Adipocyte (in vitro differentiated cells): ENCODE results near the gene PDE9A.
A peak's percentile ranks its signal among the peaks of the same experiment; 100 is the strongest.

ENCODE experiments used
- DNase-seq: peaks from one replicate; pipeline ENCODE4 v3.0.0-alpha.2; 2015; ENCODE audit warnings: low read depth
- H3K27me3 ChIP-seq: replicated peaks from 2 replicates; pipeline ENCODE4 v1.7.0; 2013; ENCODE audit warnings: mild to moderate bottlenecking, low read length, moderate library complexity; ENCODE audit not compliant: control insufficient read depth, insufficient read depth
- H3K36me3 ChIP-seq: 2 replicates; pipeline ENCODE4 v1.7.0; 2013; ENCODE audit warnings: low read length, mild to moderate bottlenecking, moderate library complexity; ENCODE audit not compliant: control insufficient read depth, insufficient read depth, severe bottlenecking
- H3K4me1 ChIP-seq: 2 replicates; pipeline ENCODE4 v1.7.0; 2013; ENCODE audit warnings: mild to moderate bottlenecking, low read length, moderate library complexity; ENCODE audit not compliant: control insufficient read depth, insufficient read depth
- H3K4me3 ChIP-seq: 2 replicates; pipeline ENCODE4 v1.7.0; 2013; ENCODE audit warnings: mild to moderate bottlenecking, low read length, moderate library complexity
- H3K9ac ChIP-seq: 2 replicates; pipeline ENCODE4 v1.7.0; 2013; ENCODE audit warnings: mild to moderate bottlenecking, low read length, moderate library complexity
- H3K9me3 ChIP-seq: 2 replicates; pipeline ENCODE4 v1.7.0; 2013; ENCODE audit warnings: mild to moderate bottlenecking, low read length, moderate library complexity; ENCODE audit not compliant: control insufficient read depth

The PDE9A gene

GRCh38 chr21:42645211-42646075 lies 8.0 kb upstream of the PDE9A start:
- DNase-seq, result no peak
- H3K9me3 ChIP-seq, result no peaks in the 10 kb centered on the region
- H3K4me1 ChIP-seq, result peaks cover 18% of the 10 kb centered on the region
- peaks cover 12% of the 10 kb centered on the region for H3K27me3 ChIP-seq
- no peak overlapping the region for H3K9ac ChIP-seq
- no peak overlapping the region for H3K4me3 ChIP-seq
- no peaks in the 10 kb centered on the region for H3K36me3 ChIP-seq

- Histone ChIP-seq H3K4me3 (no peak overlapping the region), H3K27me3 (peaks cover 17% of the 10 kb centered on the region), H3K36me3 (no peaks in the 10 kb centered on the region), H3K4me1 (peaks cover 11% of the 10 kb centered on the region), H3K9ac (no peak overlapping the region), H3K9me3 (no peaks in the 10 kb centered on the region)
- DNase-seq, result no peak
Measured at GRCh38 chr21:42646076-42646825, 7.2 kb upstream of the PDE9A start.

GRCh38 chr21:42646836-42647235 lies 6.6 kb upstream of the PDE9A start:
- no peak for DNase-seq
- Histone ChIP-seq H3K4me3 (no peak overlapping the region), H3K27me3 (peaks cover 14% of the 10 kb centered on the region)

GRCh38 chr21:42648606-42649005 lies 4.8 kb upstream of the PDE9A start:
- H3K9me3 ChIP-seq, result no peaks in the 10 kb centered on the region
- no peaks in the 10 kb centered on the region for H3K36me3 ChIP-seq
- H3K27me3 ChIP-seq, result peaks cover 21% of the 10 kb centered on the region
- H3K4me3 ChIP-seq, result no peak overlapping the region
- peaks cover 10% of the 10 kb centered on the region for H3K4me1 ChIP-seq
- DNase-seq, result no peak
- H3K9ac ChIP-seq, result no peak overlapping the region

More at GRCh38 chr21:42646836-42647235, 6.6 kb upstream of the PDE9A start:
- no peak overlapping the region for H3K9ac ChIP-seq
- no peaks in the 10 kb centered on the region for H3K36me3 ChIP-seq
- H3K9me3 ChIP-seq, result no peaks in the 10 kb centered on the region
- H3K4me1 ChIP-seq, result peaks cover 5% of the 10 kb centered on the region

GRCh38 chr21:42649122-42650032 lies 4.0 kb upstream of the PDE9A start:
- H3K9me3 ChIP-seq, result no peaks in the 10 kb centered on the region
- no peak overlapping the region for H3K9ac ChIP-seq
- DNase-seq, result no peak
- H3K27me3 ChIP-seq, result peaks cover 23% of the 10 kb centered on the region
- H3K4me3 ChIP-seq, result no peak overlapping the region
- no peaks in the 10 kb centered on the region for H3K36me3 ChIP-seq
- peaks cover 7% of the 10 kb centered on the region for H3K4me1 ChIP-seq

GRCh38 chr21:42650033-42650370 lies 3.4 kb upstream of the PDE9A start:
- peaks cover 9% of the 10 kb centered on the region for H3K4me1 ChIP-seq
- no peaks in the 10 kb centered on the region for H3K9me3 ChIP-seq
- peaks cover 29% of the 10 kb centered on the region for H3K27me3 ChIP-seq
- H3K9ac ChIP-seq, result no peak overlapping the region
- H3K36me3 ChIP-seq, result no peaks in the 10 kb centered on the region
- no peak for DNase-seq
- H3K4me3 ChIP-seq, result no peak overlapping the region

- no peak overlapping the region for H3K4me3 ChIP-seq
- DNase-seq, result no peak
- H3K4me1 ChIP-seq, result peaks cover 9% of the 10 kb centered on the region
- H3K27me3 ChIP-seq, result peaks cover 36% of the 10 kb centered on the region
- H3K36me3 ChIP-seq, result no peaks in the 10 kb centered on the region
- no peak overlapping the region for H3K9ac ChIP-seq
- H3K9me3 ChIP-seq, result no peaks in the 10 kb centered on the region
Measured at GRCh38 chr21:42650441-42651421, 2.7 kb upstream of the PDE9A start.

GRCh38 chr21:42651515-42652401 lies 1.7 kb upstream of the PDE9A start:
- H3K9ac ChIP-seq, result no peak overlapping the region
- peaks cover 46% of the 10 kb centered on the region for H3K27me3 ChIP-seq
- no peak overlapping the region for H3K4me3 ChIP-seq
- DNase-seq, result no peak
- H3K36me3 ChIP-seq, result no peaks in the 10 kb centered on the region
- no peaks in the 10 kb centered on the region for H3K9me3 ChIP-seq
- peaks cover 9% of the 10 kb centered on the region for H3K4me1 ChIP-seq

GRCh38 chr21:42652527-42653230 lies 742 bp upstream of the PDE9A start:
- Histone ChIP-seq H3K9me3 (no peaks in the 10 kb centered on the region), H3K4me1 (peaks cover 9% of the 10 kb centered on the region), H3K36me3 (no peaks in the 10 kb centered on the region), H3K9ac (no peak overlapping the region), H3K27me3 (peaks cover 55% of the 10 kb centered on the region), H3K4me3 (peak overlapping the region; percentile 33)
- no peak for DNase-seq
